Measurements from ENCODE around the gene TCF3. TPM values are rescaled to one million over a fixed set of nuclear protein-coding genes. Genes with fewer than 3 reads are reported as not detected.

TCF3 gene
- total RNA-seq, 4 donors from 2014 or later: 21.2 to 62.0 (median 39.6) TPM

- Histone ChIP-seq H3K36me3 (peaks cover 0 to 70% of the 10 kb centered on the region in 2 donors), H3K27ac (no peak overlapping the region), H3K4me3 (no peak overlapping the region), H3K9me3 (no peaks in the 10 kb centered on the region), H3K27me3 (no peaks in the 10 kb centered on the region), H3K4me1 (peaks cover 0 to 11% (median 5%) of the 10 kb centered on the region in 3 donors)
- TF ChIP-seq POLR2AphosphoS5 (IDR thresholded peaks at IDR 0.05): no peak
- TF ChIP-seq EP300 (IDR thresholded peaks at IDR 0.05): no peak
- TF ChIP-seq POLR2A (IDR thresholded peaks at IDR 0.05): no peak
- TF ChIP-seq, protein P1, sequence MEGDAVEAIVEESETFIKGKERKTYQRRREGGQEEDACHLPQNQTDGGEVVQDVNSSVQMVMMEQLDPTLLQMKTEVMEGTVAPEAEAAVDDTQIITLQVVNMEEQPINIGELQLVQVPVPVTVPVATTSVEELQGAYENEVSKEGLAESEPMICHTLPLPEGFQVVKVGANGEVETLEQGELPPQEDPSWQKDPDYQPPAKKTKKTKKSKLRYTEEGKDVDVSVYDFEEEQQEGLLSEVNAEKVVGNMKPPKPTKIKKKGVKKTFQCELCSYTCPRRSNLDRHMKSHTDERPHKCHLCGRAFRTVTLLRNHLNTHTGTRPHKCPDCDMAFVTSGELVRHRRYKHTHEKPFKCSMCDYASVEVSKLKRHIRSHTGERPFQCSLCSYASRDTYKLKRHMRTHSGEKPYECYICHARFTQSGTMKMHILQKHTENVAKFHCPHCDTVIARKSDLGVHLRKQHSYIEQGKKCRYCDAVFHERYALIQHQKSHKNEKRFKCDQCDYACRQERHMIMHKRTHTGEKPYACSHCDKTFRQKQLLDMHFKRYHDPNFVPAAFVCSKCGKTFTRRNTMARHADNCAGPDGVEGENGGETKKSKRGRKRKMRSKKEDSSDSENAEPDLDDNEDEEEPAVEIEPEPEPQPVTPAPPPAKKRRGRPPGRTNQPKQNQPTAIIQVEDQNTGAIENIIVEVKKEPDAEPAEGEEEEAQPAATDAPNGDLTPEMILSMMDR (IDR thresholded peaks at IDR 0.05): no peak
- no peak for ATAC-seq
- 63% methylated on average over 2 of the region's 15 CpGs; no CpG with 5 or more reads in 1 of the 2 donors for WGBS, 2 donors (ENCODE audit: low coverage in 1 of 2)
Measured at GRCh38 chr19:1611353-1611752, 41.1 kb downstream of the TCF3 start.

GRCh38 chr19:1610579-1610978 lies 41.8 kb downstream of the TCF3 start:
- no peak for ATAC-seq
- peaks cover 0 to 63% of the 10 kb centered on the region in 2 donors for H3K36me3 ChIP-seq
- H3K4me3 ChIP-seq: no peak overlapping the region
- H3K9me3 ChIP-seq: no peaks in the 10 kb centered on the region
- TF ChIP-seq EP300 (IDR thresholded peaks at IDR 0.05) (no peak), POLR2AphosphoS5 (IDR thresholded peaks at IDR 0.05) (no peak), POLR2A (IDR thresholded peaks at IDR 0.05) (no peak)
- TF ChIP-seq, protein P1 (IDR thresholded peaks at IDR 0.05): no peak
- 33% methylated on average over 1 of the region's 11 CpGs; no CpG with 5 or more reads in 1 of the 2 donors for WGBS, 2 donors (ENCODE audit: low coverage in 1 of 2)
- no peak overlapping the region for H3K27ac ChIP-seq
- peaks cover 0 to 19% (median 10%) of the 10 kb centered on the region in 3 donors for H3K4me1 ChIP-seq
- H3K27me3 ChIP-seq: no peaks in the 10 kb centered on the region

- 60 to 90% methylated on average over 1 to 3 of the region's 16 CpGs for WGBS, 2 donors (ENCODE audit: low coverage in 1 of 2)
- Histone ChIP-seq H3K27ac (no peak overlapping the region), H3K4me3 (no peak overlapping the region), H3K9me3 (no peaks in the 10 kb centered on the region), H3K4me1 (peaks cover 0 to 20% (median 10%) of the 10 kb centered on the region in 3 donors), H3K27me3 (no peaks in the 10 kb centered on the region), H3K36me3 (peaks cover 0 to 56% of the 10 kb centered on the region in 2 donors)
- TF ChIP-seq POLR2A (IDR thresholded peaks at IDR 0.05) (no peak), POLR2AphosphoS5 (IDR thresholded peaks at IDR 0.05) (no peak), EP300 (IDR thresholded peaks at IDR 0.05) (no peak)
- TF ChIP-seq, protein P1 (IDR thresholded peaks at IDR 0.05): no peak
- no peak for ATAC-seq
Measured at GRCh38 chr19:1609680-1610474, 42.5 kb downstream of the TCF3 start.

GRCh38 chr19:1609103-1609396 lies 43.4 kb downstream of the TCF3 start:
- Histone ChIP-seq H3K9me3 (no peaks in the 10 kb centered on the region), H3K27ac (no peak overlapping the region), H3K36me3 (peaks cover 0 to 47% of the 10 kb centered on the region in 2 donors), H3K27me3 (no peaks in the 10 kb centered on the region), H3K4me3 (peak overlapping the region in 1 of 2 donors; percentile 2), H3K4me1 (peaks cover 0 to 27% (median 17%) of the 10 kb centered on the region in 3 donors)
- 0 to 42% methylated on average over 1 to 4 of the region's 10 CpGs for WGBS, 2 donors (ENCODE audit: low coverage in 1 of 2)
- TF ChIP-seq, protein P1 (IDR thresholded peaks at IDR 0.05): no peak
- TF ChIP-seq POLR2A (IDR thresholded peaks at IDR 0.05) (no peak), POLR2AphosphoS5 (IDR thresholded peaks at IDR 0.05) (no peak), EP300 (IDR thresholded peaks at IDR 0.05) (no peak)
- no peak for ATAC-seq
